GM12865 (cell line): ENCODE results near the gene GSPT1.

Experiments used
- DNase-seq: peaks from one replicate; pipeline ENCODE4 v3.0.0; 2010; ENCODE audit warnings: low read depth
- H3K4me3 ChIP-seq: 2 replicates; pipeline ENCODE4 v1.5.1; 2011; ENCODE audit warnings: mild to moderate bottlenecking, low read depth, low read length, control low read depth
- TF ChIP-seq, protein P1 (sequence below): IDR thresholded peaks from 2 replicates; pipeline ENCODE4 v1.5.1; 2011; ENCODE audit warnings: low read length, control low read depth, low read depth, inconsistent platforms; ENCODE audit not compliant: insufficient read depth; ENCODE audit errors: missing control alignments

Gene GSPT1

DNA sequence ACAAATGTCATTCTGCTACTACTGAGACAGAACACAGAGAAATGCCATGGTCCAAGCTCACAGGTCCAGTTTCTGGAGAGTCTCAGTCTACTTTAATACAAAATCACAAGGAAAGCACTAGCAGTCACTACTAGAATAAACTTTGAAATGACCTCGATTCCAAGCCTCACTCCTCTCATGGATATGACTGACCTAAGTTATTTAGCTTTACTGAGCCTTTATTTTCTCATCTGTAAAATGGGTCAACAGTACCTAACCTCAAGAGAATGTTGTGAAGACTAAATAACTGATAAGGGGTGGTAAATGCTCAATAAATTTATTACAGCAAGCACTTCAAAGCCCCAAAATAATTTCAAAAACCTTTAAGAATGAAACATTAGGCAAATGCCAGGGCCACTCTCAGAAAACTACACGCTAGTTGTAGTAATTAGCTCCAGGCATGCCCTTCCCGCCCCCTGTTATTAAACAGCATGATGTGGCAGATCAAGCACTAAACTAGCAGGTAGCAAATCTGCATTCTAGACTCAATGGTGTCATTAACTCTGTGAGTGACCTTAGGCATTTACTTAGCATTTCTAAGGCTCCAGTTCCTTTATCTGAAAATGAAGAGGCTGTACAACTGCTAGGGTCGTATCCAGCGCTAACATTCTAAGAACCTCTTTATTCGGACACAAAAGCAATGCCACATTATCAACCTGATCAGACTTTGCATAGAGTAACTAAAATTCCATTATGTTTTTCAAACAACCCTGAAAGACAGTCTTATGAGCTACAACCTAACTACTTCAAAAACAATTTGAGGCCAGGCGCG, 8.4 kb downstream of the GSPT1 start:
- DNase-seq, result no peak
- no peak overlapping the region for H3K4me3 ChIP-seq
- TF ChIP-seq, protein P1, sequence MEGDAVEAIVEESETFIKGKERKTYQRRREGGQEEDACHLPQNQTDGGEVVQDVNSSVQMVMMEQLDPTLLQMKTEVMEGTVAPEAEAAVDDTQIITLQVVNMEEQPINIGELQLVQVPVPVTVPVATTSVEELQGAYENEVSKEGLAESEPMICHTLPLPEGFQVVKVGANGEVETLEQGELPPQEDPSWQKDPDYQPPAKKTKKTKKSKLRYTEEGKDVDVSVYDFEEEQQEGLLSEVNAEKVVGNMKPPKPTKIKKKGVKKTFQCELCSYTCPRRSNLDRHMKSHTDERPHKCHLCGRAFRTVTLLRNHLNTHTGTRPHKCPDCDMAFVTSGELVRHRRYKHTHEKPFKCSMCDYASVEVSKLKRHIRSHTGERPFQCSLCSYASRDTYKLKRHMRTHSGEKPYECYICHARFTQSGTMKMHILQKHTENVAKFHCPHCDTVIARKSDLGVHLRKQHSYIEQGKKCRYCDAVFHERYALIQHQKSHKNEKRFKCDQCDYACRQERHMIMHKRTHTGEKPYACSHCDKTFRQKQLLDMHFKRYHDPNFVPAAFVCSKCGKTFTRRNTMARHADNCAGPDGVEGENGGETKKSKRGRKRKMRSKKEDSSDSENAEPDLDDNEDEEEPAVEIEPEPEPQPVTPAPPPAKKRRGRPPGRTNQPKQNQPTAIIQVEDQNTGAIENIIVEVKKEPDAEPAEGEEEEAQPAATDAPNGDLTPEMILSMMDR, result no peak

DNA sequence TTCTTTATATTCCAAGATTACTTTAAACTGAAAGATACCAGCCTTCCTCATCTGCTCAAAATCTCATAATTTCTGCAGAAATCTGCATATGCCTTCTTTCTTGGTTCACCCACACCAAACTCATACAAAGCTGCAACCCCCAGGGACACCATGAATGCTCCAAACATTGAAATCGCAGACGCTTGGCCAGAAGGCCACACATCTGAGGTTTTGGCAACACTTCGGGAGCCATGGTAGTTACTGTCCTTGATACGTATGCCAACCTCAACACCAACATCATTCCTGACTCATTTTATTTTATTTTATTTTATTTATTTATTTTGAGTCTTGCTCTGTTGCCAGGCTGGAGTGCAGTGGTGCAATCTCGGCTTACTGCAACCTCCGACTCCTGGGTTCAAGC, 11.8 kb downstream of the GSPT1 start:
- DNase-seq, result no peak
- H3K4me3 ChIP-seq, result no peak overlapping the region
- TF ChIP-seq, protein P1, result no peak

- no peak for DNase-seq
- no peak overlapping the region for H3K4me3 ChIP-seq
- TF ChIP-seq, protein P1, result no peak
Observed at GRCh38 chr16:11901091-11901490, 14.7 kb downstream of the GSPT1 start.

- TF ChIP-seq, protein P1, result no peak
- no peak overlapping the region for H3K4me3 ChIP-seq
- no peak for DNase-seq
Observed at GRCh38 chr16:11896486-11897176, 19.1 kb downstream of the GSPT1 start.

DNA sequence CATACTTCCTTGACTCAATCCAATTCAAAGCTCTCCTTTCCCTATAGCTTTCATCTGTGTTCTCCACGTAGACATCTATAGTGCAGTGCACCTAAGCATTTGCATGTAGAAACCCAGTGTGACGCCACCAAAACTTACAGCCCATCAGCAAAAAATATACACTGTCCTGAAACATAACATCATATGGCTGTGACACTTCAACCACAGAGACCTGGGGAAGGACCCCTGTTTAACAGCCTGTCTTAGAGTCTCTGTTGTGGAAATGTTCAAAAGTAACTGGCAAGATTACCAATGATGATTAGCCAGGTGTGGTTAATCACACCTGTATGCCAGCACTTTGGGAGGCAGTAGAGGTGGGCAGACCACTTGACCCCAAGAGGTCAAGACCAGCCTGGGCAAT, 22.2 kb downstream of the GSPT1 start:
- TF ChIP-seq, protein P1, result no peak

GRCh38 chr16:11892761-11893160, 23.0 kb downstream of the GSPT1 start:
- no peak overlapping the region for H3K4me3 ChIP-seq
- TF ChIP-seq, protein P1, result no peak
- no peak for DNase-seq

More for the DNA sequence above, 22.2 kb downstream of the GSPT1 start:
- no peak overlapping the region for H3K4me3 ChIP-seq
- DNase-seq, result no peak
